HEK293T (cell line): ENCODE data around the gene SP2.

Experiments
- CTCF ChIA-PET: fragments of 350-600 bp; formaldehyde crosslinking; extraction: SDS; loops from one replicate; lab custom pipeline; 2021; ENCODE audit warnings: antibody characterized with exemption, inconsistent platforms; lab: Yijun Ruan, JAX
- POLR2A ChIA-PET: fragments of 350-600 bp; formaldehyde crosslinking; extraction: SDS; loops from one replicate; lab custom pipeline; 2020; ENCODE audit warnings: antibody characterized with exemption, inconsistent platforms; lab: Yijun Ruan, JAX
- DNase-seq: peaks from one replicate; pipeline ENCODE4 v3.0.0; 2012; ENCODE audit warnings: mixed read lengths; ENCODE audit errors: extremely low spot score
- ARNT ChIP-seq: fragments of 450-650 bp; IDR thresholded peaks from 2 replicates; pipeline ENCODE4 v1.6.1; 2017; ENCODE audit warnings: mild to moderate bottlenecking
- BHLHE40 ChIP-seq: fragments of 450-650 bp; IDR thresholded peaks from 2 replicates; pipeline ENCODE4 v1.6.1; 2016; ENCODE audit warnings: mild to moderate bottlenecking, moderate library complexity, borderline replicate concordance
- CTBP1 ChIP-seq: fragments of 450-650 bp; IDR thresholded peaks from 2 replicates; pipeline ENCODE4 v1.6.1; 2016; ENCODE audit warnings: borderline replicate concordance
- ELF4 ChIP-seq: fragments of 450-650 bp; IDR thresholded peaks from 2 replicates; pipeline ENCODE4 v1.6.1; 2017; ENCODE audit warnings: antibody characterized with exemption
- FOXA1 ChIP-seq: fragments of 450-650 bp; IDR thresholded peaks from 2 replicates; pipeline ENCODE4 v1.6.1; 2016; ENCODE audit warnings: mild to moderate bottlenecking
- FOXK2 ChIP-seq: fragments of 450-650 bp; IDR thresholded peaks from 2 replicates; pipeline ENCODE4 v1.6.1; 2016; ENCODE audit warnings: mild to moderate bottlenecking
- FOXM1 ChIP-seq: fragments of 450-650 bp; IDR thresholded peaks from 2 replicates; pipeline ENCODE4 v1.6.1; 2017; ENCODE audit warnings: mild to moderate bottlenecking, borderline replicate concordance
- HDGF ChIP-seq: fragments of 450-650 bp; IDR thresholded peaks from 2 replicates; pipeline ENCODE4 v1.6.1; 2017; ENCODE audit warnings: antibody characterized with exemption, borderline replicate concordance
- L3MBTL2 ChIP-seq: fragments of 450-650 bp; conservative IDR thresholded peaks from 2 replicates; pipeline ENCODE4 v1.6.1; 2016; ENCODE audit warnings: mild to moderate bottlenecking
- LEF1 ChIP-seq: fragments of 450-650 bp; IDR thresholded peaks from 2 replicates; pipeline ENCODE4 v1.6.1; 2017; ENCODE audit warnings: mild to moderate bottlenecking, borderline replicate concordance
- NFRKB ChIP-seq: fragments of 450-650 bp; IDR thresholded peaks from 2 replicates; pipeline ENCODE4 v1.6.1; 2016; ENCODE audit warnings: mild to moderate bottlenecking, moderate library complexity
- SP1 ChIP-seq: fragments of 450-650 bp; IDR thresholded peaks from 2 replicates; pipeline ENCODE4 v1.6.1; 2017
- SUZ12 ChIP-seq: fragments of 450-650 bp; IDR thresholded peaks from 2 replicates; pipeline ENCODE4 v1.6.1; 2016; ENCODE audit warnings: mild to moderate bottlenecking
- TARDBP ChIP-seq: fragments of 450-650 bp; IDR thresholded peaks from 2 replicates; pipeline ENCODE4 v1.6.1; 2016
- ZNF384 ChIP-seq: fragments of 450-650 bp; IDR thresholded peaks from 2 replicates; pipeline ENCODE4 v1.6.1; 2016
- TF ChIP-seq, protein P1 (sequence below): fragments of 450-650 bp; IDR thresholded peaks from 2 replicates; pipeline ENCODE4 v1.6.1; 2016

The SP2 gene

GRCh38 chr17:47955497-47956461 lies 59.7 kb downstream of the SP2 start:
- POLR2A ChIA-PET = interaction anchor here (0.9 to 3.0 kb wide), 4 partner anchors 9 to 16 kb away, joined by 3 to 14 read pairs (median 8); partner anchors contain the start of genes CDK5RAP3 and PNPO

DNA sequence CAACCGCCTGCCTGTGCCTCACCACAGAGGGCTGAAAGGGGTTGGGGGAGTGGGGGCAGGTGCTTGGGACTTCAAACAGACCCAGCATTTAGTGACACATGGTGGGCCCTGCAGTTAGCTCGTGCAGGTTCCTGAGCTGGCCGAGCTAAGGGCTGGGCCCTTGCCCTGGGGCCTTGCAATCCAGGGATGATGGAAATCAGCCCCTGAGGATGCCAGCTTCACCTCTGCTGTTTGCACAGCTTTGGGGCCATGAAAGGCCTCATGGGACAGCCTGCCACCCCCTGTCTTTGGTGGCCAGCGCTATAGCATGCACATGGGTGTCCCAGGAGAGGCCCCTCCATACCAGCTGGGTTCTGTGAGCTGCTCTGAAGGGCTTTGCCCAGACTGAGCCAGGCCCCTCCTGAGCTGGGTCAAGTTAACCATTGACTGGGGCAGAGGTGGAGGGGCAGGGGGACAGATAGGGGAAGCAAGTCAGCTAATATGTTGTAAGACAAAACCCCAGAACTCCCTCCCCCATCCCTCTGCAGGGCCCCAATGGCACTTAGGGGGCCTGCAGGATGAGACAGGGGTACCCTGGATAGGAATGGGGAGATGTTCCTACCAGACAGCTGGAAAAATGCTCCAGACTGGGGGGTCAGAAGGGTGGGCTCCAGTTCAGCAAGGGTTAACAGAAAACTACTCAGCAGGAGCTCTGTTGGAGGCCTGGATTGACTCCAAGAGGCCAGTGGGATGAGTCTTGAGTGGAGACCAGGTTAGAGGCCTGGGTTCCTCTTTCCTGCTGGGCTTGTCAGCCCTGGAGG lies 61.0 kb downstream of the SP2 start:
- CTCF ChIA-PET = interaction anchor here (0.8 to 3.2 kb wide), 6 partner anchors 8 to 116 kb away, joined by 3 to 16 read pairs (median 5); partner anchors contain the start of genes CDK5RAP3, PNPO and SCRN2
- DNase-seq = no peak
- POLR2A ChIA-PET = interaction anchor here (0.9 to 3.0 kb wide), 6 partner anchors 10 to 125 kb away, joined by 3 to 14 read pairs (median 4); partner anchors contain the start of genes CDK5RAP3, LRRC46, MRPL10 and PNPO
- no peak for TF ChIP-seq SUZ12
- TF ChIP-seq FOXA1 = no peak
- TF ChIP-seq L3MBTL2 = no peak
- TF ChIP-seq TARDBP = no peak
- TF ChIP-seq FOXK2 = no peak
- TF ChIP-seq ELF4 = no peak
- TF ChIP-seq SP1 = no peak
- no peak for TF ChIP-seq CTBP1
- no peak for TF ChIP-seq NFRKB
- no peak for TF ChIP-seq ZNF384
- no peak for TF ChIP-seq ARNT
- TF ChIP-seq BHLHE40 = no peak
- no peak for TF ChIP-seq LEF1
- TF ChIP-seq, protein P1, sequence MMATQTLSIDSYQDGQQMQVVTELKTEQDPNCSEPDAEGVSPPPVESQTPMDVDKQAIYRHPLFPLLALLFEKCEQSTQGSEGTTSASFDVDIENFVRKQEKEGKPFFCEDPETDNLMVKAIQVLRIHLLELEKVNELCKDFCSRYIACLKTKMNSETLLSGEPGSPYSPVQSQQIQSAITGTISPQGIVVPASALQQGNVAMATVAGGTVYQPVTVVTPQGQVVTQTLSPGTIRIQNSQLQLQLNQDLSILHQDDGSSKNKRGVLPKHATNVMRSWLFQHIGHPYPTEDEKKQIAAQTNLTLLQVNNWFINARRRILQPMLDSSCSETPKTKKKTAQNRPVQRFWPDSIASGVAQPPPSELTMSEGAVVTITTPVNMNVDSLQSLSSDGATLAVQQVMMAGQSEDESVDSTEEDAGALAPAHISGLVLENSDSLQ = no peak

More at GRCh38 chr17:47955497-47956461, 59.7 kb downstream of the SP2 start:
- no peak for DNase-seq
- CTCF ChIA-PET = interaction anchor here (0.7 to 3.2 kb wide), 6 partner anchors 9 to 115 kb away, joined by 3 to 16 read pairs (median 4); partner anchors contain the start of genes PNPO and SCRN2
- no peak for TF ChIP-seq NFRKB
- no peak for TF ChIP-seq LEF1
- no peak for TF ChIP-seq SP1
- no peak for TF ChIP-seq FOXM1
- no peak for TF ChIP-seq FOXK2
- no peak for TF ChIP-seq HDGF
- no peak for TF ChIP-seq L3MBTL2
- no peak for TF ChIP-seq SUZ12
- TF ChIP-seq FOXA1 = no peak
- no peak for TF ChIP-seq BHLHE40
- no peak for TF ChIP-seq CTBP1
- TF ChIP-seq ZNF384 = no peak

DNA sequence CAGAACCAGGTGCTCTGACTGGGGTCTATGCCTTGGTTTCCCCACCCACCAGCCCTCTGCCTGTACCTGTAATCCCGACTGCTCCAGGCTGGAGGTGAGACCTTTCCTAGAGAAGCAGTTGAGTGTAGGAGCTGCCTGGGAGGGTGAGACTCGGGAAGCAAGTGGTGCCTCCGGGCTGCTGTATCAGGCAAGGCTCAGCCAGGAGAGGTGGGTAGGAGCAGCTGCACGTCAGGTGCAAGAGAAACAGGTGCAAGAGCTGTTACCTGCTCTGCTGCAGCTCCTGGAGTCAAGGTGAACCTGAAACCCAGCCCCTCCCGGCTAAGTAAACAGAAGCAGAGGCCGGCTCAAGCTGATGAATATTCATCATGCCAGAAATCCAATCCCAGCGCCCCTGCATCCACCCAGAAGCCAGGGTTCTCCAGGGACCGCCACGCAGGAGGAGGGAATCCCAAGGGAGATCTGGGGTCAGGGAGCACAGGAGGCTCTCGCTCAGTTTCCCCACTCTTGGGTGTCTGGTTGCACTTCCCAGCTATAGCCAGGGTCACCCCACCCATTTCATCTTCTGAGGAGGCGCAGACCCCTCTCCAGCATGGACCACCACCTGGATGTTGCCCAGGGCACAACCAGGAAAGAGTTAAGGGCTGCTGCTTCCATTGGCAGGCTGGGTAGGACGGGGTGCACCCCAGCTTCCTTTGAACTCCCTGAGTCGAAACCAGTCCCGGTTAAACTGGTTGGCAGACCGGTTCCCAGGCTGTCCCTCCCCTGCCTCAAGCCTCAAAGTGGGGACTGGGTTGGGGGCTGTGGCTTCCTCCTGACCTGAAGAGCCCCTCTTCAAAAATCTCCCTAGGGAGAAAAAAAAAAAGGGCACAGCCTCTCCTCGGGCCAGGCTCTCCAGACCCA lies 61.8 kb downstream of the SP2 start, which contains the start of gene PRR15L:
TSS of gene PRR15L (minus strand) at position 293 of the 900 bp plus-strand sequence. CDS start 4,649 bp downstream, outside the sequence.
- ChIA-PET CTCF (interaction anchor here (0.7 to 3.2 kb wide), 4 partner anchors 9 to 15 kb away, joined by 3 to 16 read pairs (median 8); partner anchors contain the start of gene CDK5RAP3), POLR2A (interaction anchor here (0.9 to 3.0 kb wide), 6 partner anchors 11 to 126 kb away, joined by 3 to 14 read pairs (median 4); partner anchors contain the start of genes CDK5RAP3, LRRC46, MRPL10 and PNPO)
- TF ChIP-seq SP1 = no peak
- no peak for TF ChIP-seq ELF4
- no peak for TF ChIP-seq BHLHE40
- TF ChIP-seq FOXM1 = no peak
- TF ChIP-seq L3MBTL2 = no peak
- TF ChIP-seq SUZ12 = no peak
- TF ChIP-seq ZNF384 = no peak
- DNase-seq = no peak

DNA sequence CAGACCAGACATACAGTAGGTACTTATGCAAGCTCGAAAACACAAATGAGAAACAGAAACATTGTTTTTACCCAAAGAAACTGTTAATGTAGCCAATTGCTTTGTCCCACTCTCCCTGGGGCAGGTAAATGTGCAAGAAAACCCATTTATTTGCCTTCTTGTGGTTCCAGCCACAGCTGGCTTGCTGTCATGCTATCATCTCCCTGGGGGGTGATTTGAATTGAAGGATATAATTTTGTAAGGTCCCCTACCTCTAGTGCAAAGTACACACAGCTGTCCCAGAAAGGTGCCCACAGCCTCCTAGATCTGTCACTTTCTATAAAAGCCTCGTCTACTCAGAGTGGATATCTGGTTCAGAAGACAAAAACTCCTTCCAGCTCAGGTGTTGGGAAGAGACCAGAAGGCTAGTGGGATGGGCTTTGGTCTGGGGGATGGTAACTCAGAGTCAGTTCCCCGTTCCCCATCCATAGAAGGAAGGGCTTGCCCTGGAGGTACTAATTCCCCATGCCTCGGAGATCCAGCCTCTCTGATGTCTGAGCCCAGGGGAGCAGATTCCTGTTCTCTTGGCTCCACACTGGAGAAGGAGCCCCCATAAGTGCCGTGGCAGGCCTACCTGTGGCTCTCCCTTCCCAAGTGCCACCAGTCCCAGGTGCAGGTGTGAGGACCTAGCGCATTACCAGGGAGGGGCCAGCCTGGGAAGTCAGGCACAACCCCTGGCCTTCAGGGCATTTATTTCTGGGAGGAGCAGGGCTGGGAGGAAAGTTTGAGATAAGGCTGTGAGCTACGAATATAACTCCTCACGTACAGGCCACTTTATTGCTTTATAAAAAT lies 64.0 kb downstream of the SP2 start:
- DNase-seq = no peak
- TF ChIP-seq HDGF = no peak
- TF ChIP-seq CTBP1 = no peak
- no peak for TF ChIP-seq NFRKB
- no peak for TF ChIP-seq TARDBP
- no peak for TF ChIP-seq ZNF384
- no peak for TF ChIP-seq FOXA1
- TF ChIP-seq LEF1 = no peak
- no peak for TF ChIP-seq FOXM1
- POLR2A ChIA-PET = interaction anchor here (1.3 to 1.9 kb wide), 3 partner anchors 10 to 64 kb away, joined by 4 to 9 read pairs (median 5); partner anchors contain the start of genes CDK5RAP3, PNPO and SP2
- CTCF ChIA-PET = interaction anchor here (1.0 to 2.3 kb wide), 3 partner anchors 10 to 13 kb away, joined by 5 to 9 read pairs (median 8); partner anchors contain the start of gene CDK5RAP3

GRCh38 chr17:47961406-47961805 lies 65.4 kb downstream of the SP2 start:
- ChIA-PET POLR2A (interaction anchor here (1.1 to 2.1 kb wide), 2 partner anchors 9 to 20 kb away, joined by 3 to 9 read pairs; partner anchors contain the start of genes CDK5RAP3 and PNPO), CTCF (interaction anchor here (1.4 to 2.3 kb wide), 2 partner anchors 10 to 11 kb away, joined by 3 to 9 read pairs; partner anchors contain the start of gene CDK5RAP3)
- no peak for DNase-seq
- TF ChIP-seq FOXM1 (no peak), NFRKB (no peak), SP1 (no peak), ZNF384 (no peak), HDGF (no peak), BHLHE40 (no peak), L3MBTL2 (no peak), LEF1 (no peak), FOXA1 (no peak), TARDBP (no peak), ARNT (no peak), FOXK2 (no peak), CTBP1 (no peak)
- TF ChIP-seq, protein P1 = no peak
